Keratinocyte (primary cell): ENCODE measurements around the gene INPP5K.

Experiments used
- EZH2 ChIP-seq: IDR thresholded peaks from one replicate; pipeline ENCODE4 v1.6.1; 2012; ENCODE audit warnings: inconsistent platforms, mild to moderate bottlenecking, low read length, moderate library complexity
- TF ChIP-seq, protein P1 (sequence below), 3 experiments: IDR thresholded peaks in 1 of 3; conservative IDR thresholded peaks in 1 of 3; optimal IDR thresholded peaks in 1 of 3; 2 replicates in 2 of 3; 3 replicates in 1 of 3; pipeline versions ENCODE3 to v1.5.1; 2011; ENCODE audit warnings: low read length in 3 of 3, mild to moderate bottlenecking in 3 of 3, moderate library complexity in 2 of 3, control low read depth in 1 of 3, inconsistent platforms in 1 of 3; ENCODE audit not compliant: insufficient read depth in 2 of 3; ENCODE audit errors: extremely low read depth in 1 of 3

DNA sequence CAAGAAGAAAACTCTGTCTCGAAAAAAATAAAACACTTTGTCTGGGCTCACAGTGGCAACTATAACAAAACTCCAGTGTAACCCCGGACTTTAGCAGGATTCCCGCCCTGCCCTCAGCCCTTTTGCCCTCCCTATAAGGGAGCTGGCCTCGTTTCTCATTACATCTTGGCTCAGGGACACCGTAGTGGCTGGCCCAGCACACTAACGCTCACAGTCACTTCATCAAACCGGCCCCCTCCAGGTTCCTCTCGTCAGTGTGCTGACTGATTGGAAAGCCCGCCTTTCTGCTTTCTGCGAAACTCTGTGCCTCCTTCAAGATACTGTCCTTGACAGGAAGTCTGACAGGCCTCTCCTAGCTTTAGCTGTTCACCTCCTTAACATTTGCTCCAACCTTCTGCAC is 12.7 kb downstream of the INPP5K start:
- TF ChIP-seq, protein P1, sequence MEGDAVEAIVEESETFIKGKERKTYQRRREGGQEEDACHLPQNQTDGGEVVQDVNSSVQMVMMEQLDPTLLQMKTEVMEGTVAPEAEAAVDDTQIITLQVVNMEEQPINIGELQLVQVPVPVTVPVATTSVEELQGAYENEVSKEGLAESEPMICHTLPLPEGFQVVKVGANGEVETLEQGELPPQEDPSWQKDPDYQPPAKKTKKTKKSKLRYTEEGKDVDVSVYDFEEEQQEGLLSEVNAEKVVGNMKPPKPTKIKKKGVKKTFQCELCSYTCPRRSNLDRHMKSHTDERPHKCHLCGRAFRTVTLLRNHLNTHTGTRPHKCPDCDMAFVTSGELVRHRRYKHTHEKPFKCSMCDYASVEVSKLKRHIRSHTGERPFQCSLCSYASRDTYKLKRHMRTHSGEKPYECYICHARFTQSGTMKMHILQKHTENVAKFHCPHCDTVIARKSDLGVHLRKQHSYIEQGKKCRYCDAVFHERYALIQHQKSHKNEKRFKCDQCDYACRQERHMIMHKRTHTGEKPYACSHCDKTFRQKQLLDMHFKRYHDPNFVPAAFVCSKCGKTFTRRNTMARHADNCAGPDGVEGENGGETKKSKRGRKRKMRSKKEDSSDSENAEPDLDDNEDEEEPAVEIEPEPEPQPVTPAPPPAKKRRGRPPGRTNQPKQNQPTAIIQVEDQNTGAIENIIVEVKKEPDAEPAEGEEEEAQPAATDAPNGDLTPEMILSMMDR (optimal IDR thresholded peaks at IDR 0.05 in 1 of 3, IDR thresholded peaks at IDR 0.05 in 1 of 3, conservative IDR thresholded peaks at IDR 0.05 in 1 of 3; ENCODE audit: extremely low read depth in 1 of 3, insufficient read depth in 2 of 3, low read length in 3 of 3), result no peak
- TF ChIP-seq EZH2, result no peak
